Erythroblast (primary cell): Measurements from ENCODE around the gene IL25.

Source experiments
- GATA1 ChIP-seq: IDR thresholded peaks from 2 replicates; pipeline ENCODE4 v1.6.1; 2011; ENCODE audit warnings: low read depth, mild to moderate bottlenecking, control low read depth, low read length, moderate library complexity
- POLR2A ChIP-seq: IDR thresholded peaks from 2 replicates; pipeline ENCODE4 v1.6.1; 2011; ENCODE audit warnings: mild to moderate bottlenecking, low read length

DNA sequence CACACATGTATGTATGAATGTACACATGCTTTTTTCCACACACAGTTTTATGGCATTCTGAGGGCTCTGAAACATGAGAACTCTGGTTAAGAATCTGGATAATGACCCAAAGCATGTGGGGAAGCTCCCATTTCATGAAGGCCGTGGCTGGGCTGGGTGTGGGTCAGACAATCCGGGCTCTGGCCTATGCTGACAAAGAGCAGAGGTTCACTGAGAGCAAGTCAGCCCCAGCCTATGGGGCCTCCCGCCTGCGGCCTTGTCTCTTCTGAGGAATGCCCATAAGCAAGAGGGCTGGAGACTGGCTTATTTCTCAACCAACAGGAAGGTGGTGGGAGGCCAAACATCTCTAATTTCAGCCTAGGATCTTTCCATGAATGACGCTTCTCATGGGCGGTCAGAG is 27.0 kb downstream of the IL25 start:
- TF ChIP-seq POLR2A (no peak), GATA1 (no peak)
